K562 (cell line): Measurements from ENCODE around the gene L3MBTL3. TPM values are rescaled to one million over a fixed set of nuclear protein-coding genes. Genes with fewer than 3 reads are reported as not detected.

Experiments used
- ATAC-seq: fragments of 200-7000 bp; cut with Tn5 transposase; 3 replicates; pipeline ENCODE4 v1.9.1; 2020; ENCODE audit warnings: moderate library complexity
- BruUV-seq: library from RNA; stranded (reverse); fragments of 400-500 nt; replicated peaks from 2 replicates; lab custom pipeline; 2021; lab: Mats Ljungman, UMichigan
- CTCF ChIA-PET: fragments of 300-600 bp; formaldehyde crosslinking; extraction: SDS; loops from one replicate; lab custom pipeline; 2021; ENCODE audit warnings: low intra/inter-chr PET ratio; lab: Yijun Ruan, JAX
- POLR2A ChIA-PET: fragments of 300-600, 350-650 bp; sonication (Branson Sonifier 250); formaldehyde crosslinking; extraction: SDS; loops from one replicate; lab custom pipeline; 2021; ENCODE audit warnings: antibody characterized with exemption, inconsistent platforms; lab: Yijun Ruan, JAX
- DNase-seq, 4 experiments: peaks; one replicate each; pipeline versions ENCODE4 v3.0.0 to v3.0.0-alpha.2; 2011 to 2018; ENCODE audit warnings: low spot score in 3 of 4, mixed read lengths in 3 of 4; ENCODE audit errors: extremely low read depth in 1 of 4
- FAIRE-seq: peaks from 2 replicates; lab custom pipeline; 2011; peaks lifted over from hg19 to GRCh38; lab: Jason Lieb, UNC
- H2AFZ ChIP-seq: 2 replicates; pipeline ENCODE4 v1.6.0; 2011; ENCODE audit warnings: low read depth, low read length, control low read depth, inconsistent platforms
- H3K27ac ChIP-seq: fragments of 200-600 bp; 3 replicates; pipeline ENCODE4 v1.8.0; 2011; ENCODE audit warnings: low read depth, mild to moderate bottlenecking, control low read depth, inconsistent platforms, low read length, moderate library complexity, mixed read lengths; ENCODE audit errors: extremely low read depth
- H3K27me3 ChIP-seq, 2 experiments: fragments of 300-600 bp in 1 of 2; 2 replicates in 1 of 2; 3 replicates in 1 of 2; pipeline versions ENCODE4 v1.6.0 to v1.8.0; 2011; ENCODE audit warnings: inconsistent platforms in 2 of 2, low read length in 2 of 2, mild to moderate bottlenecking in 1 of 2, mixed read lengths in 1 of 2, moderate library complexity in 1 of 2; ENCODE audit not compliant: control insufficient read depth in 2 of 2, insufficient read depth in 2 of 2
- H3K36me3 ChIP-seq: fragments of 300-600 bp; 3 replicates; pipeline ENCODE4 v1.8.0; 2011; ENCODE audit warnings: mild to moderate bottlenecking, low read length, inconsistent platforms; ENCODE audit not compliant: control insufficient read depth, insufficient read depth
- H3K4me1 ChIP-seq, 2 experiments: fragments of 200-600 bp in 1 of 2; replicated peaks in 1 of 2; 2 replicates in 1 of 2; 3 replicates in 1 of 2; pipeline versions ENCODE4 v1.5.1 to v1.8.0; 2011; ENCODE audit warnings: inconsistent platforms in 2 of 2, low read length in 2 of 2, mild to moderate bottlenecking in 1 of 2, mixed read lengths in 1 of 2, moderate library complexity in 1 of 2; ENCODE audit not compliant: control insufficient read depth in 2 of 2, insufficient read depth in 2 of 2
- H3K4me2 ChIP-seq: 2 replicates; pipeline ENCODE4 v1.6.1; 2011; ENCODE audit warnings: low read length, control low read depth, inconsistent platforms, mixed read lengths; ENCODE audit not compliant: insufficient read depth
- H3K4me3 ChIP-seq: fragments of 200-600 bp; sonication (generic), shearing (Covaris generic); 2 replicates; pipeline ENCODE4 v1.5.1; 2016; ENCODE audit warnings: control low read depth, inconsistent platforms
- H3K79me2 ChIP-seq: fragments of 200-600 bp; 3 replicates; pipeline ENCODE4 v1.8.0; 2011; ENCODE audit warnings: low read length, inconsistent platforms; ENCODE audit not compliant: control insufficient read depth, insufficient read depth
- H3K9ac ChIP-seq, 2 experiments: 2 replicates each; pipeline versions ENCODE4 v1.6.0 to v1.6.1; 2011; ENCODE audit warnings: low read depth in 2 of 2, low read length in 2 of 2, control low read depth in 1 of 2, inconsistent platforms in 1 of 2, mild to moderate bottlenecking in 1 of 2, mixed read lengths in 1 of 2; ENCODE audit not compliant: insufficient read depth in 1 of 2
- H3K9me1 ChIP-seq: one replicate; pipeline ENCODE4 v1.6.0; 2011; ENCODE audit warnings: inconsistent platforms, mild to moderate bottlenecking, low read length, moderate library complexity; ENCODE audit not compliant: control insufficient read depth, insufficient read depth
- H3K9me3 ChIP-seq: replicated peaks from 2 replicates; pipeline ENCODE4 v1.5.1; 2011; ENCODE audit warnings: low read depth, low read length, inconsistent platforms; ENCODE audit not compliant: control insufficient read depth, insufficient read depth
- H4K20me1 ChIP-seq: replicated peaks from 2 replicates; pipeline ENCODE4 v1.6.1; 2011; ENCODE audit warnings: low read length, inconsistent platforms, mixed read lengths; ENCODE audit not compliant: control insufficient read depth, insufficient read depth
- CBFA2T3 ChIP-seq: fragments of 450-650 bp; IDR thresholded peaks from 2 replicates; pipeline ENCODE4 v1.6.1; 2017
- HNRNPK ChIP-seq: fragments of 200-400 bp; formaldehyde crosslinking; IDR thresholded peaks from one replicate; pipeline ENCODE4 v1.6.1; 2018; ENCODE audit warnings: mild to moderate bottlenecking, low read depth, low read length; ENCODE audit not compliant: poor library complexity, severe bottlenecking
- KDM4B ChIP-seq, 2 experiments: fragments of 450-650 bp in 1 of 2; sonication (generic) in 1 of 2; IDR thresholded peaks; 2 replicates each; pipeline ENCODE4 v1.6.1; 2016 to 2017; ENCODE audit warnings: borderline replicate concordance in 2 of 2, antibody characterized with exemption in 1 of 2, low read depth in 1 of 2, mild to moderate bottlenecking in 1 of 2
- POLR2AphosphoS5 ChIP-seq: IDR thresholded peaks from 2 replicates; pipeline ENCODE4 v1.6.1; 2011; ENCODE audit warnings: mild to moderate bottlenecking, low read depth, low read length, moderate library complexity; ENCODE audit not compliant: control insufficient read depth, insufficient read depth
- POLR2G ChIP-seq: fragments of 200-400 bp; formaldehyde crosslinking; IDR thresholded peaks from 2 replicates; pipeline ENCODE4 v1.6.1; 2017; ENCODE audit warnings: low read depth, mild to moderate bottlenecking, antibody characterized with exemption, low read length, moderate library complexity
- POLR2H ChIP-seq: IDR thresholded peaks from 2 replicates; pipeline ENCODE4 v1.6.1; 2016; ENCODE audit warnings: missing genetic modification characterization, low read depth, mild to moderate bottlenecking, control low read depth, missing compliant biosample characterization, moderate library complexity
- PRMT5 ChIP-seq: sonication (generic); formaldehyde crosslinking; IDR thresholded peaks from 2 replicates; pipeline ENCODE4 v1.5.0; 2020; ENCODE audit warnings: missing genetic modification reagents
- PURB ChIP-seq: sonication (generic); formaldehyde crosslinking; IDR thresholded peaks from 2 replicates; pipeline ENCODE4 v1.9.0; 2021; ENCODE audit warnings: low read depth, mild to moderate bottlenecking, missing genetic modification reagents
- SMAD3 ChIP-seq: fragments of 450-650 bp; formaldehyde crosslinking; conservative IDR thresholded peaks from 2 replicates; pipeline ENCODE4 v1.4.0; 2020; ENCODE audit warnings: mild to moderate bottlenecking
- SPI1 ChIP-seq: IDR thresholded peaks from 2 replicates; pipeline ENCODE4 v1.6.1; 2011; ENCODE audit warnings: low read depth, low read length, control low read depth, borderline replicate concordance
- TRIM24 ChIP-seq, 2 experiments: fragments of 450-650 bp; IDR thresholded peaks; 2 replicates each; pipeline ENCODE4 v1.6.1; 2016
- U2AF2 ChIP-seq: fragments of 200-400 bp; formaldehyde crosslinking; optimal IDR thresholded peaks from 2 replicates; pipeline ENCODE3; 2017; ENCODE audit warnings: low read depth, mild to moderate bottlenecking, low read length
- ZNF124 ChIP-seq: sonication (generic); formaldehyde crosslinking; IDR thresholded peaks from 2 replicates; pipeline ENCODE4 v1.8.1; 2022; ENCODE audit warnings: missing genetic modification reagents
- ZNF764 ChIP-seq: fragments of 250-450 bp; sonication (Bioruptor Pico); IDR thresholded peaks from 2 replicates; pipeline ENCODE4 v1.4.0; 2020; ENCODE audit warnings: low read depth, mild to moderate bottlenecking, moderate library complexity
- ZNF79 ChIP-seq: fragments of 250-450 bp; sonication (Bioruptor Pico); IDR thresholded peaks from 2 replicates; pipeline ENCODE4 v1.4.0; 2020; ENCODE audit warnings: low read depth, mild to moderate bottlenecking, moderate library complexity
- WGBS: fragments of 100-300 bp; shearing (Covaris generic); methylation state at CpG from one replicate; pipeline ENCODE4 v1.1.6; 2016; ENCODE audit warnings: low coverage, mixed read lengths; ENCODE audit not compliant: insufficient coverage; ENCODE audit errors: missing lambda C conversion rate; 5-methylcytosine and 5-hydroxymethylcytosine counted together
- in situ Hi-C: fragments of 300-500 bp; cut with MboI; formaldehyde crosslinking; loops from 4 replicates; pipeline ENCODE4 v1.15.0; 2018; ENCODE audit warnings: inconsistent platforms, mixed read lengths
- intact Hi-C: fragments of 100-400 bp; cut with micrococcal nuclease; formaldehyde crosslinking; loops from 2 replicates; pipeline ENCODE4 v1.14.2; 2022
- polyA plus RNA-seq, 8 experiments: library from polyadenylated mRNA; depleted of rRNA in 4 of 8; stranded (reverse) in 5 of 8; unstranded in 3 of 8; fragments of >200 nt; fragmentation: Nextera tagmentation in 2 of 8; fragmentation: Illumina TruSeq in 1 of 8; extraction: Ambion mirVana in 2 of 8; extraction: Trizol in 1 of 8; gene quantifications; 2 replicates each; pipeline versions ENCODE4 v1.2.1 to v1.2.3, GENCODE V29; 2011 to 2014; ENCODE audit warnings: inconsistent platforms in 1 of 8, missing spikeins in 1 of 8
- total RNA-seq, 7 experiments: library from RNA; depleted of rRNA in 6 of 7; stranded (reverse); fragments of >200 nt in 6 of 7; fragmentation: Illumina TruSeq in 2 of 7; extraction: Trizol in 2 of 7; gene quantifications; 2 replicates each; pipeline versions ENCODE4 v1.2.1 to v1.2.3, GENCODE V29; 2011 to 2021; ENCODE audit warnings: low replicate concordance in 1 of 7
- TF ChIP-seq, protein P1 (sequence below): fragments of 250-450 bp; sonication (Bioruptor Pico); IDR thresholded peaks from 2 replicates; pipeline ENCODE4 v1.8.0; 2022; ENCODE audit warnings: moderate library complexity, mild to moderate bottlenecking, inconsistent platforms
- TF ChIP-seq, protein P2 (sequence below), 2 experiments: fragments of 450-650 bp in 1 of 2; sonication (generic) in 1 of 2; formaldehyde crosslinking in 1 of 2; IDR thresholded peaks in 1 of 2; conservative IDR thresholded peaks in 1 of 2; 2 replicates each; pipeline versions ENCODE4 v1.6.1 to v1.8.1; 2016 to 2023; ENCODE audit warnings: mild to moderate bottlenecking in 2 of 2, moderate library complexity in 2 of 2, inconsistent platforms in 1 of 2, missing genetic modification reagents in 1 of 2
- TF ChIP-seq, protein P3 (sequence below): fragments of 450-650 bp; formaldehyde crosslinking; IDR thresholded peaks from 2 replicates; pipeline ENCODE4 v1.4.0; 2020; ENCODE audit warnings: mild to moderate bottlenecking, moderate library complexity
- TF ChIP-seq, protein P4 (sequence below): sonication (generic); formaldehyde crosslinking; IDR thresholded peaks from 2 replicates; pipeline ENCODE4 v1.8.1; 2023; ENCODE audit warnings: mild to moderate bottlenecking, missing genetic modification reagents

L3MBTL3 gene
- total and polyA plus RNA-seq, 9 of the 15 experiments (the other 6 are each of a cell fraction or from before 2014, with no cell fraction given), result 0.83 to 6.9 (median 5.4) TPM

DNA sequence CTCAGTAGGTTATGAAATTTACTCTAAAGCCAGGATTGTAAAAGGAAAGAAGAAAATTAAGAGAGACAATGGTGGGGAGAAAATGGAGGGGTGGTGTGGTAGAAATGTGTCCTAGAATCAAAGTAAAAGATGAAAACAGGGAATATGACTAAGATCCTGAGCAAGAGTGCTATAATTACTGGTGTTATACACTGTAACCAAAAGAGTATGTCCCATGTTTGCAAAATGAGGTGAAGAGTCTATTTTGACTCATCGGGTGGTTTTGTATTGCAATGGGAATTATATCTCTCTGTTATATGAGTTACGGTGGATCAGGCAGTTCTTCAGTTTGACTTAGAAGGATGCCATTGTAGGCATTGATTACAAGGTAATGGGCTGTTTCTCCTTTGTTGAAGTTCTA lies 8.5 kb downstream of the L3MBTL3 start:
- POLR2A ChIA-PET, result no interaction called here
- no peaks in the 10 kb centered on the region for H3K79me2 ChIP-seq

More for the DNA sequence above, 8.5 kb downstream of the L3MBTL3 start:
- whole genome bisulfite sequencing, result 69% methylated on average over 2 of the region's 2 CpGs
- intact Hi-C loops, result no loop called here
- no peak for FAIRE-seq
- no peak for TF ChIP-seq POLR2G
- TF ChIP-seq, protein P1, sequence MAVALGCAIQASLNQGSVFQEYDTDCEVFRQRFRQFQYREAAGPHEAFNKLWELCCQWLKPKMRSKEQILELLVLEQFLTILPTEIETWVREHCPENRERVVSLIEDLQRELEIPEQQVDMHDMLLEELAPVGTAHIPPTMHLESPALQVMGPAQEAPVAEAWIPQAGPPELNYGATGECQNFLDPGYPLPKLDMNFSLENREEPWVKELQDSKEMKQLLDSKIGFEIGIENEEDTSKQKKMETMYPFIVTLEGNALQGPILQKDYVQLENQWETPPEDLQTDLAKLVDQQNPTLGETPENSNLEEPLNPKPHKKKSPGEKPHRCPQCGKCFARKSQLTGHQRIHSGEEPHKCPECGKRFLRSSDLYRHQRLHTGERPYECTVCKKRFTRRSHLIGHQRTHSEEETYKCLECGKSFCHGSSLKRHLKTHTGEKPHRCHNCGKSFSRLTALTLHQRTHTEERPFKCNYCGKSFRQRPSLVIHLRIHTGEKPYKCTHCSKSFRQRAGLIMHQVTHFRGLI, result no peak
- TF ChIP-seq ZNF124 (CRISPR knock-in tag), result no peak
- TF ChIP-seq ZNF79 (CRISPR knock-in tag), result no peak
- no peak for TF ChIP-seq HNRNPK
- no peak for TF ChIP-seq KDM4B (IDR thresholded peaks at IDR 0.05; ENCODE audit: borderline replicate concordance in 2 of 2, low read depth in 1 of 2)
- TF ChIP-seq CBFA2T3, result no peak
- TF ChIP-seq SPI1, result no peak
- no peak for TF ChIP-seq PRMT5 (CRISPR knock-in tag)
- TF ChIP-seq, protein P2, sequence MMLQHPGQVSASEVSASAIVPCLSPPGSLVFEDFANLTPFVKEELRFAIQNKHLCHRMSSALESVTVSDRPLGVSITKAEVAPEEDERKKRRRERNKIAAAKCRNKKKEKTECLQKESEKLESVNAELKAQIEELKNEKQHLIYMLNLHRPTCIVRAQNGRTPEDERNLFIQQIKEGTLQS (IDR thresholded peaks at IDR 0.05), result no peak
- TF ChIP-seq, protein P2 (CRISPR knock-in tag; conservative IDR thresholded peaks at IDR 0.05), result no peak
- TF ChIP-seq TRIM24 (IDR thresholded peaks at IDR 0.05), result no peak
- TF ChIP-seq, protein P3, sequence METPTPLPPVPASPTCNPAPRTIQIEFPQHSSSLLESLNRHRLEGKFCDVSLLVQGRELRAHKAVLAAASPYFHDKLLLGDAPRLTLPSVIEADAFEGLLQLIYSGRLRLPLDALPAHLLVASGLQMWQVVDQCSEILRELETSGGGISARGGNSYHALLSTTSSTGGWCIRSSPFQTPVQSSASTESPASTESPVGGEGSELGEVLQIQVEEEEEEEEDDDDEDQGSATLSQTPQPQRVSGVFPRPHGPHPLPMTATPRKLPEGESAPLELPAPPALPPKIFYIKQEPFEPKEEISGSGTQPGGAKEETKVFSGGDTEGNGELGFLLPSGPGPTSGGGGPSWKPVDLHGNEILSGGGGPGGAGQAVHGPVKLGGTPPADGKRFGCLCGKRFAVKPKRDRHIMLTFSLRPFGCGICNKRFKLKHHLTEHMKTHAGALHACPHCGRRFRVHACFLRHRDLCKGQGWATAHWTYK (CRISPR knock-in tag), result no peak
- TF ChIP-seq ZNF764 (CRISPR knock-in tag), result no peak
- TF ChIP-seq POLR2H (tag), result no peak
- no peak for TF ChIP-seq POLR2AphosphoS5
- TF ChIP-seq, protein P4, sequence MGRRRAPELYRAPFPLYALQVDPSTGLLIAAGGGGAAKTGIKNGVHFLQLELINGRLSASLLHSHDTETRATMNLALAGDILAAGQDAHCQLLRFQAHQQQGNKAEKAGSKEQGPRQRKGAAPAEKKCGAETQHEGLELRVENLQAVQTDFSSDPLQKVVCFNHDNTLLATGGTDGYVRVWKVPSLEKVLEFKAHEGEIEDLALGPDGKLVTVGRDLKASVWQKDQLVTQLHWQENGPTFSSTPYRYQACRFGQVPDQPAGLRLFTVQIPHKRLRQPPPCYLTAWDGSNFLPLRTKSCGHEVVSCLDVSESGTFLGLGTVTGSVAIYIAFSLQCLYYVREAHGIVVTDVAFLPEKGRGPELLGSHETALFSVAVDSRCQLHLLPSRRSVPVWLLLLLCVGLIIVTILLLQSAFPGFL (CRISPR knock-in tag), result no peak
- no peak for TF ChIP-seq PURB (CRISPR knock-in tag)
- TF ChIP-seq U2AF2, result no peak
- no peak for TF ChIP-seq SMAD3
- TF ChIP-seq, all 486 proteins: peak for 0
- no peak for DNase-seq
- ATAC-seq, result no peak
- no peak overlapping the region for H2AFZ ChIP-seq
- H3K4me2 ChIP-seq, result no peak overlapping the region
- H3K9ac ChIP-seq, result no peak overlapping the region
- CTCF ChIA-PET, result no interaction called here
- no TSS peak for BruUV-seq
- H3K9me1 ChIP-seq, result no peaks in the 10 kb centered on the region
- no peak overlapping the region for H3K27ac ChIP-seq
- H3K27me3 ChIP-seq, result no peaks in the 10 kb centered on the region
- no peaks in the 10 kb centered on the region for H3K4me1 ChIP-seq
- no peak overlapping the region for H3K4me3 ChIP-seq
- no peaks in the 10 kb centered on the region for H4K20me1 ChIP-seq
- no peaks in the 10 kb centered on the region for H3K9me3 ChIP-seq
- H3K36me3 ChIP-seq, result no peaks in the 10 kb centered on the region
- in situ Hi-C loops, result loop anchor here (10.0 kb wide), 2 partner anchors 262 to 532 kb away; no protein-coding TSS in a partner anchor
